OCI-LY1 (cell line): ENCODE measurements around the gene ABCA9.

Experiments used
- EZH2 ChIP-seq: fragments of 200-600 bp; sonication (generic), shearing (Covaris generic); IDR thresholded peaks from 2 replicates; pipeline ENCODE4 v1.8.0; 2017; ENCODE audit warnings: borderline replicate concordance, mixed run types, mild to moderate bottlenecking, antibody characterized with exemption, low read length, moderate library complexity, mixed read lengths
- TF ChIP-seq, protein P1 (sequence below): fragments of 200-600 bp; sonication (generic), shearing (Covaris generic); IDR thresholded peaks from 2 replicates; pipeline ENCODE4 v1.5.1; 2017; ENCODE audit warnings: mild to moderate bottlenecking, antibody characterized with exemption, low read length, moderate library complexity, mixed read lengths

DNA sequence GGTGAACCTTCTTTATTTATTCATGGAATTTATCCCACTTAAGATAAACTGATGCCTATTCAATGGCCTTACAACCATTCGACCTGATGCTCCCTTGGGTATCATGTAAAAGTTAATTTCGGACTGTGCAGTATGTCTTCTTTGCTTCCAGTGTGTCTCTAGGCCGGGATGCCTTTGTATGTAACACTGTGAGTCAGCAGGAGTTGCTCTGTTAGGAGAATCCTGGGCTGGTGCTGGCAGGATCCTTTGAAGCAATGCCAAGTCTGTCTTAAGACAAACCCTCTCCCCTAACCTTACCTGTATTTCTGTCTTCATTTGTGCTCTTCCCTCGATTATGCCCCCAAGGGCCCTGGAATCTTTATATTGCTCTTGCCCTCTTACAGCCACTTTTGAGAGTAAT is 67.6 kb downstream of the ABCA9 start:
- TF ChIP-seq, protein P1, sequence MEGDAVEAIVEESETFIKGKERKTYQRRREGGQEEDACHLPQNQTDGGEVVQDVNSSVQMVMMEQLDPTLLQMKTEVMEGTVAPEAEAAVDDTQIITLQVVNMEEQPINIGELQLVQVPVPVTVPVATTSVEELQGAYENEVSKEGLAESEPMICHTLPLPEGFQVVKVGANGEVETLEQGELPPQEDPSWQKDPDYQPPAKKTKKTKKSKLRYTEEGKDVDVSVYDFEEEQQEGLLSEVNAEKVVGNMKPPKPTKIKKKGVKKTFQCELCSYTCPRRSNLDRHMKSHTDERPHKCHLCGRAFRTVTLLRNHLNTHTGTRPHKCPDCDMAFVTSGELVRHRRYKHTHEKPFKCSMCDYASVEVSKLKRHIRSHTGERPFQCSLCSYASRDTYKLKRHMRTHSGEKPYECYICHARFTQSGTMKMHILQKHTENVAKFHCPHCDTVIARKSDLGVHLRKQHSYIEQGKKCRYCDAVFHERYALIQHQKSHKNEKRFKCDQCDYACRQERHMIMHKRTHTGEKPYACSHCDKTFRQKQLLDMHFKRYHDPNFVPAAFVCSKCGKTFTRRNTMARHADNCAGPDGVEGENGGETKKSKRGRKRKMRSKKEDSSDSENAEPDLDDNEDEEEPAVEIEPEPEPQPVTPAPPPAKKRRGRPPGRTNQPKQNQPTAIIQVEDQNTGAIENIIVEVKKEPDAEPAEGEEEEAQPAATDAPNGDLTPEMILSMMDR: no peak
- no peak for TF ChIP-seq EZH2
